B cell (primary cell): Measurements from ENCODE around the gene OSBPL5. TPM values are rescaled to one million over a fixed set of nuclear protein-coding genes. Genes with fewer than 3 reads are reported as not detected.

Experiments
- ATAC-seq: fragments of 200-7000 bp; cut with Tn5 transposase; one replicate; pipeline ENCODE4 v1.10.0; 2021; ENCODE audit warnings: low read depth, mild to moderate bottlenecking, moderate number of reproducible peaks, moderate library complexity
- CTCF ChIA-PET: fragments of 350-600 bp; sonication (Branson Sonifier 250); formaldehyde crosslinking; loops from one replicate; lab custom pipeline; 2021; ENCODE audit warnings: antibody characterized with exemption, inconsistent platforms; lab: Charles Lee
- POLR2A ChIA-PET: fragments of 350-600 bp; sonication (Branson Sonifier 250); formaldehyde crosslinking; loops from one replicate; lab custom pipeline; 2021; ENCODE audit warnings: antibody characterized with exemption; lab: Charles Lee
- DNase-seq: peaks from one replicate; pipeline ENCODE4 v3.0.0; 2013
- H2AFZ ChIP-seq: 2 replicates; pipeline ENCODE4 v1.6.1; 2012; ENCODE audit warnings: mild to moderate bottlenecking, low read depth, low read length; ENCODE audit not compliant: insufficient read depth, poor library complexity, severe bottlenecking
- H3K27ac ChIP-seq, 2 donors: 1 replicate in 1 of 2; 2 replicates in 1 of 2; pipeline ENCODE4 v1.5.1; 2012 to 2013; ENCODE audit warnings: low read length in 2 of 2, mild to moderate bottlenecking in 2 of 2, moderate library complexity in 1 of 2
- H3K27me3 ChIP-seq, 4 experiments: fragments of 200-600 bp in 1 of 4; sonication (generic) in 1 of 4; replicated peaks in 1 of 4; 1 replicate in 2 of 4; 2 replicates in 2 of 4; pipeline versions ENCODE4 v1.6.1 to v1.7.0; 2013 to 2016; ENCODE audit warnings: low read length in 3 of 4, mild to moderate bottlenecking in 2 of 4, mixed read lengths in 1 of 4, moderate library complexity in 1 of 4; ENCODE audit not compliant: insufficient read depth in 4 of 4, control insufficient read depth in 3 of 4; ENCODE audit errors: control extremely low read depth in 1 of 4
- H3K36me3 ChIP-seq, 2 experiments: replicated peaks in 1 of 2; 1 replicate in 1 of 2; 2 replicates in 1 of 2; pipeline versions ENCODE4 v1.6.1 to v1.7.1; 2013; ENCODE audit warnings: low read length in 1 of 2; ENCODE audit not compliant: insufficient read depth in 2 of 2, control insufficient read depth in 1 of 2; ENCODE audit errors: control extremely low read depth in 1 of 2, extremely low read depth in 1 of 2
- H3K4me1 ChIP-seq, 2 donors: fragments of 200-600 bp in 1 of 2; sonication (generic) in 1 of 2; 1 replicate in 1 of 2; 2 replicates in 1 of 2; pipeline versions ENCODE4 v1.5.1 to v1.6.1; 2013 to 2017; ENCODE audit warnings: low read length in 2 of 2; ENCODE audit not compliant: control insufficient read depth in 2 of 2, insufficient read depth in 2 of 2
- H3K4me2 ChIP-seq: replicated peaks from 2 replicates; pipeline ENCODE3; 2012; ENCODE audit warnings: mild to moderate bottlenecking, low read depth, low read length; ENCODE audit not compliant: poor library complexity, severe bottlenecking
- H3K4me3 ChIP-seq, 5 experiments: fragments of 200-600 bp in 1 of 5; sonication (generic) in 1 of 5; 1 replicate in 3 of 5; 2 replicates in 2 of 5; pipeline versions ENCODE4 v1.5.1 to v1.7.0; 2011 to 2016; ENCODE audit warnings: low read length in 4 of 5, mild to moderate bottlenecking in 4 of 5, low read depth in 2 of 5, control low read depth in 1 of 5, moderate library complexity in 1 of 5; ENCODE audit not compliant: insufficient read depth in 1 of 5; ENCODE audit errors: control extremely low read depth in 1 of 5, extremely low read depth in 1 of 5
- H3K79me2 ChIP-seq: fragments of 200-600 bp; sonication (generic); one replicate; pipeline ENCODE4 v1.6.0; 2016; ENCODE audit warnings: low read length; ENCODE audit not compliant: control insufficient read depth, insufficient read depth
- H3K9ac ChIP-seq: fragments of 200-600 bp; sonication (generic); 2 replicates; pipeline ENCODE4 v1.6.1; 2017; ENCODE audit warnings: mild to moderate bottlenecking, low read length, moderate library complexity
- H3K9me3 ChIP-seq, 3 donors: one replicate each; pipeline versions ENCODE4 v1.6.1 to v1.7.1; 2013; ENCODE audit warnings: low read length in 2 of 3; ENCODE audit not compliant: control insufficient read depth in 2 of 3, insufficient read depth in 1 of 3; ENCODE audit errors: control extremely low read depth in 1 of 3
- H4K20me1 ChIP-seq: 2 replicates; pipeline ENCODE4 v1.6.0; 2012; ENCODE audit warnings: mild to moderate bottlenecking, low read length; ENCODE audit not compliant: insufficient read depth, control insufficient read depth, poor library complexity, severe bottlenecking
- H3K27ac Mint-ChIP-seq: one replicate; pipeline ENCODE4 v1.8.0; 2021; ENCODE audit warnings: mixed read lengths
- H3K27me3 Mint-ChIP-seq: one replicate; pipeline ENCODE4 v1.8.0; 2021; ENCODE audit warnings: mixed read lengths
- H3K4me1 Mint-ChIP-seq: one replicate; pipeline ENCODE4 v1.8.0; 2021; ENCODE audit warnings: mixed read lengths
- H3K4me3 Mint-ChIP-seq: one replicate; pipeline ENCODE4 v1.8.0; 2021; ENCODE audit warnings: mixed read lengths
- H3K9me3 Mint-ChIP-seq: one replicate; pipeline ENCODE4 v1.8.0; 2022; ENCODE audit warnings: mixed read lengths; ENCODE audit not compliant: insufficient read depth
- CTCF ChIP-seq: fragments of 200-600 bp; IDR thresholded peaks from one replicate; pipeline ENCODE4 v1.8.0; 2022; ENCODE audit warnings: antibody characterized with exemption, mild to moderate bottlenecking
- EZH2 ChIP-seq: IDR thresholded peaks from 2 replicates; pipeline ENCODE4 v1.6.1; 2012; ENCODE audit warnings: borderline replicate concordance, low read depth, mild to moderate bottlenecking, moderate library complexity, low read length; ENCODE audit not compliant: insufficient read depth, poor library complexity, severe bottlenecking
- WGBS: methylation state at CpG from one replicate; pipeline ENCODE4 v1.1.5; 2013; ENCODE audit warnings: missing lambda C conversion rate; ENCODE audit not compliant: insufficient coverage; 5-methylcytosine and 5-hydroxymethylcytosine counted together
- intact Hi-C: fragments of 100-400 bp; cut with micrococcal nuclease; formaldehyde crosslinking; loops from one replicate; pipeline ENCODE4 v1.10.0; 2022
- polyA plus RNA-seq: library from polyadenylated mRNA; depleted of rRNA; stranded (reverse); fragments of >200 nt; gene quantifications from 2 replicates; pipeline ENCODE4 v1.2.3, GENCODE V29; 2012
- total RNA-seq, 2 donors: library from RNA; stranded (reverse); fragments of 120-200 nt in 1 of 2; gene quantifications; 1 replicate in 1 of 2; 2 replicates in 1 of 2; pipeline versions ENCODE4 v1.2.3 to v1.2.4, GENCODE V29; 2013 to 2022

OSBPL5 gene
- total and polyA plus RNA-seq, 2 donors (not counting 1 experiment from before 2014, with no cell fraction given) = 0.15 to 1.2 TPM

DNA sequence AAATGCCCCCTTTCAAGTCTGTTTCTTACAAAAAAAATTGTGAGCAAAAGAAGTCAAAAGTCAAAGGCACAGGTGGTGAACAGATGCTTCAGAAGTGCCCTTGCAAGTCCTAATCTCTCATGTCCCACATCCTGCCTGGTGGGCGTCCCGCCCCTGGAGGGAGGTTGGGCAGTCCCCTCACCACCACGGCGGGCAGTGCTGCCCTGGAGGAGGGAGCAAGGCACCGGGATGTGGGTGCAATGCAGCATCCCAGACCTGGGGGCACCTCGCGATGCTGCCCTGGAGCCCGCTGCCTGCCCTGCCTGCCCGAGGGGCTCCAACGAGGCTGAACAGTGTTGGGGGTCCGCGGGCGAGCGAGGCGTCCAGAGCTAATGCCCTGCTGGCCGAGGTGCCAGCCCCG, 37.6 kb upstream of the OSBPL5 start:
- intact Hi-C loops = no loop called here
- Histone ChIP-seq H3K79me2 (no peaks in the 10 kb centered on the region), H3K9me3 (peaks cover 0 to 14% (median 0%) of the 10 kb centered on the region in 3 donors), H3K36me3 (no peaks in the 10 kb centered on the region), H2AFZ (no peak overlapping the region), H3K4me3 (no peak overlapping the region), H3K4me1 (no peaks in the 10 kb centered on the region), H4K20me1 (no peaks in the 10 kb centered on the region), H3K27me3 (peaks cover 0 to 14% (median 2%) of the 10 kb centered on the region in 4 experiments), H3K27ac (no peak overlapping the region), H3K9ac (no peak overlapping the region), H3K4me2 (no peak overlapping the region)
- DNase-seq (no peak), ATAC-seq (no peak)
- H3K27me3 Mint-ChIP-seq = peaks cover 5% of the 10 kb centered on the region
- no peaks in the 10 kb centered on the region for H3K4me1 Mint-ChIP-seq
- no peak overlapping the region for H3K4me3 Mint-ChIP-seq
- H3K27ac Mint-ChIP-seq = no peak overlapping the region
- POLR2A ChIA-PET = no interaction called here
- CTCF ChIA-PET = no interaction called here
- no peaks in the 10 kb centered on the region for H3K9me3 Mint-ChIP-seq
- WGBS = 7% methylated on average over 17 of the region's 17 CpGs
- TF ChIP-seq EZH2 (no peak), CTCF (no peak)

- Histone ChIP-seq H3K4me3 (no peak overlapping the region), H3K27me3 (peaks cover 0 to 14% (median 2%) of the 10 kb centered on the region in 4 experiments), H3K9me3 (peaks cover 0 to 11% (median 0%) of the 10 kb centered on the region in 3 donors), H4K20me1 (no peaks in the 10 kb centered on the region), H3K36me3 (no peaks in the 10 kb centered on the region), H3K4me1 (no peaks in the 10 kb centered on the region), H3K27ac (no peak overlapping the region), H3K9ac (no peak overlapping the region), H2AFZ (no peak overlapping the region), H3K4me2 (no peak overlapping the region), H3K79me2 (no peaks in the 10 kb centered on the region)
- H3K4me3 Mint-ChIP-seq = no peak overlapping the region
- no peaks in the 10 kb centered on the region for H3K9me3 Mint-ChIP-seq
- ATAC-seq (no peak), DNase-seq (no peak)
- ChIA-PET POLR2A (no interaction called here), CTCF (no interaction called here)
- H3K27ac Mint-ChIP-seq = no peak overlapping the region
- peaks cover 5% of the 10 kb centered on the region for H3K27me3 Mint-ChIP-seq
- H3K4me1 Mint-ChIP-seq = no peaks in the 10 kb centered on the region
- 74% methylated on average over 7 of the region's 7 CpGs for WGBS
- intact Hi-C loops = no loop called here
- no peak for TF ChIP-seq EZH2
- no peak for TF ChIP-seq CTCF
These were observed 37.2 kb upstream of the OSBPL5 start for GRCh38 chr11:3202305-3202704.
